HEK293 (cell line): ENCODE data around the gene C2orf78.

Experiments
- ATF2 ChIP-seq: fragments of 450-650 bp; formaldehyde crosslinking; IDR thresholded peaks from 2 replicates; pipeline ENCODE4 v1.5.1; 2016; ENCODE audit warnings: missing biosample characterization, missing genetic modification characterization, low read depth
- CTCF ChIP-seq: fragments of 450-650 bp; formaldehyde crosslinking; IDR thresholded peaks from 2 replicates; pipeline ENCODE4 v1.5.1; 2016; ENCODE audit warnings: missing biosample characterization, missing genetic modification characterization
- KLF1 ChIP-seq: fragments of 450-650 bp; formaldehyde crosslinking; IDR thresholded peaks from 2 replicates; pipeline ENCODE4 v1.5.1; 2016; ENCODE audit warnings: missing biosample characterization, missing genetic modification characterization
- ZNF184 ChIP-seq: fragments of 450-650 bp; IDR thresholded peaks from 2 replicates; pipeline ENCODE4 v1.5.1; 2018; ENCODE audit warnings: missing biosample characterization, mild to moderate bottlenecking, missing genetic modification characterization
- ZNF23 ChIP-seq: fragments of 450-650 bp; formaldehyde crosslinking; IDR thresholded peaks from 2 replicates; pipeline ENCODE4 v1.5.1; 2016; ENCODE audit warnings: missing biosample characterization, missing genetic modification characterization, borderline replicate concordance
- ZNF274 ChIP-seq, 2 experiments: fragments of 200-500 bp in 1 of 2; fragments of 450-650 bp in 1 of 2; sonication (Bioruptor generic) in 1 of 2; formaldehyde crosslinking in 1 of 2; IDR thresholded peaks; 2 replicates each; pipeline versions ENCODE4 v1.5.1 to v1.6.1; 2014 to 2016; ENCODE audit warnings: borderline replicate concordance in 1 of 2, inconsistent platforms in 1 of 2, low read length in 1 of 2, missing biosample characterization in 1 of 2, missing genetic modification characterization in 1 of 2
- ZNF513 ChIP-seq: fragments of 450-650 bp; IDR thresholded peaks from 2 replicates; pipeline ENCODE4 v1.5.1; 2018; ENCODE audit warnings: missing biosample characterization, missing genetic modification characterization

GRCh38 chr2:73739101-73739500 lies 44.9 kb upstream of the C2orf78 start:
- no peak for TF ChIP-seq ZNF23 (tag by site-specific recombination)
- TF ChIP-seq ATF2 (tag by site-specific recombination), result no peak
- no peak for TF ChIP-seq CTCF
- TF ChIP-seq ZNF274 (IDR thresholded peaks at IDR 0.05; ENCODE audit: low read length), result no peak
- no peak for TF ChIP-seq ZNF274 (tag by site-specific recombination; IDR thresholded peaks at IDR 0.05; ENCODE audit: borderline replicate concordance)
- TF ChIP-seq KLF1 (tag by site-specific recombination), result no peak
- TF ChIP-seq ZNF513, result no peak
- TF ChIP-seq ZNF184 (tag by site-specific recombination), result no peak
